ENCODE measurements around the gene MTHFD1. TPM values are rescaled to one million over a fixed set of nuclear protein-coding genes. Genes with fewer than 3 reads are reported as not detected.
A peak's percentile ranks its signal among the peaks of the same experiment; 100 is the strongest.

Gene MTHFD1
- total and polyA plus RNA-seq, 9 of the 15 experiments (the other 6 are each of a cell fraction or from before 2014, with no cell fraction given) = 66.7 to 158 (median 90.9) TPM

- TF ChIP-seq, protein P1, sequence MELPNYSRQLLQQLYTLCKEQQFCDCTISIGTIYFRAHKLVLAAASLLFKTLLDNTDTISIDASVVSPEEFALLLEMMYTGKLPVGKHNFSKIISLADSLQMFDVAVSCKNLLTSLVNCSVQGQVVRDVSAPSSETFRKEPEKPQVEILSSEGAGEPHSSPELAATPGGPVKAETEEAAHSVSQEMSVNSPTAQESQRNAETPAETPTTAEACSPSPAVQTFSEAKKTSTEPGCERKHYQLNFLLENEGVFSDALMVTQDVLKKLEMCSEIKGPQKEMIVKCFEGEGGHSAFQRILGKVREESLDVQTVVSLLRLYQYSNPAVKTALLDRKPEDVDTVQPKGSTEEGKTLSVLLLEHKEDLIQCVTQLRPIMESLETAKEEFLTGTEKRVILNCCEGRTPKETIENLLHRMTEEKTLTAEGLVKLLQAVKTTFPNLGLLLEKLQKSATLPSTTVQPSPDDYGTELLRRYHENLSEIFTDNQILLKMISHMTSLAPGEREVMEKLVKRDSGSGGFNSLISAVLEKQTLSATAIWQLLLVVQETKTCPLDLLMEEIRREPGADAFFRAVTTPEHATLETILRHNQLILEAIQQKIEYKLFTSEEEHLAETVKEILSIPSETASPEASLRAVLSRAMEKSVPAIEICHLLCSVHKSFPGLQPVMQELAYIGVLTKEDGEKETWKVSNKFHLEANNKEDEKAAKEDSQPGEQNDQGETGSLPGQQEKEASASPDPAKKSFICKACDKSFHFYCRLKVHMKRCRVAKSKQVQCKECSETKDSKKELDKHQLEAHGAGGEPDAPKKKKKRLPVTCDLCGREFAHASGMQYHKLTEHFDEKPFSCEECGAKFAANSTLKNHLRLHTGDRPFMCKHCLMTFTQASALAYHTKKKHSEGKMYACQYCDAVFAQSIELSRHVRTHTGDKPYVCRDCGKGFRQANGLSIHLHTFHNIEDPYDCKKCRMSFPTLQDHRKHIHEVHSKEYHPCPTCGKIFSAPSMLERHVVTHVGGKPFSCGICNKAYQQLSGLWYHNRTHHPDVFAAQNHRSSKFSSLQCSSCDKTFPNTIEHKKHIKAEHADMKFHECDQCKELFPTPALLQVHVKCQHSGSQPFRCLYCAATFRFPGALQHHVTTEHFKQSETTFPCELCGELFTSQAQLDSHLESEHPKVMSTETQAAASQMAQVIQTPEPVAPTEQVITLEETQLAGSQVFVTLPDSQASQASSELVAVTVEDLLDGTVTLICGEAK (IDR thresholded peaks at IDR 0.05) = no peak; the same call in 1 of the 2 replicates
- TF ChIP-seq, protein P1 (CRISPR knock-in tag; IDR thresholded peaks at IDR 0.05) = no peak
- no peak for TF ChIP-seq HEY1 (CRISPR knock-in tag; IDR thresholded peaks at IDR 0.05; ENCODE audit: borderline replicate concordance)
- TF ChIP-seq SREBF2 (CRISPR knock-in tag; IDR thresholded peaks at IDR 0.05) = no peak
- TF ChIP-seq MBD2 (IDR thresholded peaks at IDR 0.05; ENCODE audit: borderline replicate concordance, low read depth) = no peak
- TF ChIP-seq SMAD3 (CRISPR knock-in tag; conservative IDR thresholded peaks at IDR 0.05) = no peak
- TF ChIP-seq ZNF644 (tag; IDR thresholded peaks at IDR 0.05; ENCODE audit: low read depth) = no peak
- TF ChIP-seq, protein P2, sequence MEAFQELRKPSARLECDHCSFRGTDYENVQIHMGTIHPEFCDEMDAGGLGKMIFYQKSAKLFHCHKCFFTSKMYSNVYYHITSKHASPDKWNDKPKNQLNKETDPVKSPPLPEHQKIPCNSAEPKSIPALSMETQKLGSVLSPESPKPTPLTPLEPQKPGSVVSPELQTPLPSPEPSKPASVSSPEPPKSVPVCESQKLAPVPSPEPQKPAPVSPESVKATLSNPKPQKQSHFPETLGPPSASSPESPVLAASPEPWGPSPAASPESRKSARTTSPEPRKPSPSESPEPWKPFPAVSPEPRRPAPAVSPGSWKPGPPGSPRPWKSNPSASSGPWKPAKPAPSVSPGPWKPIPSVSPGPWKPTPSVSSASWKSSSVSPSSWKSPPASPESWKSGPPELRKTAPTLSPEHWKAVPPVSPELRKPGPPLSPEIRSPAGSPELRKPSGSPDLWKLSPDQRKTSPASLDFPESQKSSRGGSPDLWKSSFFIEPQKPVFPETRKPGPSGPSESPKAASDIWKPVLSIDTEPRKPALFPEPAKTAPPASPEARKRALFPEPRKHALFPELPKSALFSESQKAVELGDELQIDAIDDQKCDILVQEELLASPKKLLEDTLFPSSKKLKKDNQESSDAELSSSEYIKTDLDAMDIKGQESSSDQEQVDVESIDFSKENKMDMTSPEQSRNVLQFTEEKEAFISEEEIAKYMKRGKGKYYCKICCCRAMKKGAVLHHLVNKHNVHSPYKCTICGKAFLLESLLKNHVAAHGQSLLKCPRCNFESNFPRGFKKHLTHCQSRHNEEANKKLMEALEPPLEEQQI (IDR thresholded peaks at IDR 0.05) = no peak
- TF ChIP-seq ZBTB11 (CRISPR knock-in tag; IDR thresholded peaks at IDR 0.05) = peak in 1 of 3 experiments; percentile 61; a peak in 1 of 6 replicates
- TF ChIP-seq KAT7 (CRISPR knock-in tag; IDR thresholded peaks at IDR 0.05; ENCODE audit: borderline replicate concordance) = peak; percentile 11; the same call in 1 of the 2 replicates
- no peak for TF ChIP-seq RBM25 (IDR thresholded peaks at IDR 0.05; ENCODE audit: low read depth, low read length, severe bottlenecking)
- TF ChIP-seq KAT8 (IDR thresholded peaks at IDR 0.05; ENCODE audit: low read depth) = no peak
- no peak for TF ChIP-seq CAMTA2 (CRISPR knock-in tag; conservative IDR thresholded peaks at IDR 0.05)
Measured at GRCh38 chr14:64502887-64503433, 114.8 kb downstream of the MTHFD1 start (continued).
